Stimulated activated CD8-positive, alpha-beta memory T cell treated with anti-CD3 and anti-CD28 coated beads, Interleukin-4, amount 100 ng/mL, for 48 hours (primary cell): Measurements from ENCODE around the gene RPTOR.

Source experiments
- DNase-seq: peaks from one replicate; pipeline ENCODE4 v3.0.0-alpha.2; 2020

RPTOR gene

GRCh38 chr17:80992948-80993624 lies 448.4 kb downstream of the RPTOR start:
- no peak for DNase-seq

GRCh38 chr17:80995131-80995530 lies 450.5 kb downstream of the RPTOR start:
- no peak for DNase-seq

GRCh38 chr17:80996422-80997305 lies 452.0 kb downstream of the RPTOR start:
- DNase-seq = no peak

GRCh38 chr17:80997424-80998117 lies 452.9 kb downstream of the RPTOR start:
- DNase-seq = no peak

GRCh38 chr17:80998118-80998747 lies 453.6 kb downstream of the RPTOR start:
- no peak for DNase-seq

- DNase-seq = no peak
Measured at GRCh38 chr17:80998748-80999535, 454.3 kb downstream of the RPTOR start.

- no peak for DNase-seq
Measured at GRCh38 chr17:80999536-81000333, 455.1 kb downstream of the RPTOR start.

GRCh38 chr17:81000334-81000630 lies 455.6 kb downstream of the RPTOR start:
- no peak for DNase-seq

GRCh38 chr17:81000631-81001357 lies 456.2 kb downstream of the RPTOR start:
- no peak for DNase-seq

- no peak for DNase-seq
Measured at GRCh38 chr17:81002013-81002384, 457.4 kb downstream of the RPTOR start.

- no peak for DNase-seq
Measured at GRCh38 chr17:81002409-81003361, 458.0 kb downstream of the RPTOR start.

GRCh38 chr17:81003711-81004475 lies 459.3 kb downstream of the RPTOR start:
- DNase-seq = no peak

GRCh38 chr17:81006891-81007290 lies 462.3 kb downstream of the RPTOR start:
- no peak for DNase-seq

GRCh38 chr17:81008140-81008539 lies 463.5 kb downstream of the RPTOR start:
- no peak for DNase-seq

GRCh38 chr17:81009136-81009535 lies 464.5 kb downstream of the RPTOR start:
- no peak for DNase-seq

GRCh38 chr17:81010935-81011334 lies 466.3 kb downstream of the RPTOR start:
- no peak for DNase-seq

- no peak for DNase-seq
Measured at GRCh38 chr17:81011951-81012350, 467.3 kb downstream of the RPTOR start.

- DNase-seq = no peak
Measured at GRCh38 chr17:81012574-81013447, 468.2 kb downstream of the RPTOR start.
